Loucy (cell line): Measurements from ENCODE around the gene FEV.
"Not testable (repeated sequence)": the region's sequence is repeated elsewhere in the genome, so short reads cannot be mapped to it uniquely, and the experiment has no call there.

Experiments used
- CTCF ChIP-seq: fragments of 200-600 bp; sonication (generic); conservative IDR thresholded peaks from 2 replicates; pipeline ENCODE4 v1.5.1; 2014; ENCODE audit warnings: mild to moderate bottlenecking, antibody characterized with exemption, low read length
- EZH2phosphoT487 ChIP-seq: fragments of 200-600 bp; IDR thresholded peaks from 2 replicates; pipeline ENCODE4 v1.6.1; 2018; ENCODE audit warnings: antibody characterized with exemption, mild to moderate bottlenecking, moderate library complexity, borderline replicate concordance

DNA sequence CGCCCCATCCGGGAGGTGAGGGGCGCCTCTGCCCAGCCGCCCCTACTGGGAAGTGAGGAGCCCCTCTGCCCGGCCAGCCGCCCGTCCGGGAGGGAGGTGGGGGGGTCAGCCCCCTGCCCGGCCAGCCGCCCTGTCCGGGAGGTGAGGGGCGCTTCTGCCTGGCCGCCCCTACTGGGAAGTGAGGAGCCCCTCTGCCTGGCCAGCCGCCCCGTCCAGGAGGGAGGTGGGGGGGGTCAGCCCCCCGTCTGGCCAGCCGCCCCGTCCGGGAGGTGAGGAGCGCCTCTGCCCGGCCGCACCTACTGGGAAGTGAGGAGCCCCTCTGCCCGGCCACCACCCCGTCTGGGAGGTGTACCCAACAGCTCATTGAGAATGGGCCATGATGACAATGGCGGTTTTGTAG lies 53.2 kb downstream of the FEV start:
- not testable (repeated sequence) for TF ChIP-seq CTCF, EZH2phosphoT487
